NT2/D1 (cell line): ENCODE measurements around the gene ARSB.

Experiments used
- DNase-seq: peaks from one replicate; pipeline ENCODE4 v3.0.0-alpha.2; 2011; ENCODE audit warnings: low read depth, low spot score
- H3K27me3 ChIP-seq: 2 replicates; pipeline ENCODE4 v1.6.0; 2011; ENCODE audit warnings: mild to moderate bottlenecking; ENCODE audit not compliant: insufficient read length, insufficient read depth
- H3K36me3 ChIP-seq: 2 replicates; pipeline ENCODE4 v1.6.1; 2011; ENCODE audit warnings: mild to moderate bottlenecking, low read length, mixed read lengths; ENCODE audit not compliant: insufficient read depth, insufficient read length
- H3K4me1 ChIP-seq: 2 replicates; pipeline ENCODE4 v1.5.1; 2011; ENCODE audit not compliant: insufficient read depth, insufficient read length
- H3K4me3 ChIP-seq: 2 replicates; pipeline ENCODE4 v1.5.1; 2011; ENCODE audit warnings: low read depth; ENCODE audit not compliant: insufficient read length
- H3K9ac ChIP-seq: 2 replicates; pipeline ENCODE4 v1.6.0; 2011; ENCODE audit warnings: low read depth; ENCODE audit not compliant: insufficient read length
- H3K9me3 ChIP-seq: 2 replicates; pipeline ENCODE4 v1.5.1; 2011; ENCODE audit warnings: mild to moderate bottlenecking, low read length; ENCODE audit not compliant: insufficient read depth
- SUZ12 ChIP-seq: IDR thresholded peaks from 2 replicates; pipeline ENCODE4 v1.6.1; 2011; ENCODE audit not compliant: insufficient read length, insufficient read depth; ENCODE audit errors: extremely low read depth
- YY1 ChIP-seq: IDR thresholded peaks from 2 replicates; pipeline ENCODE4 v1.6.1; 2011; ENCODE audit not compliant: insufficient read length, insufficient read depth
- ZNF274 ChIP-seq: IDR thresholded peaks from 2 replicates; pipeline ENCODE4 v1.6.1; 2011; ENCODE audit warnings: mild to moderate bottlenecking, low read depth, low read length

ARSB gene

DNA sequence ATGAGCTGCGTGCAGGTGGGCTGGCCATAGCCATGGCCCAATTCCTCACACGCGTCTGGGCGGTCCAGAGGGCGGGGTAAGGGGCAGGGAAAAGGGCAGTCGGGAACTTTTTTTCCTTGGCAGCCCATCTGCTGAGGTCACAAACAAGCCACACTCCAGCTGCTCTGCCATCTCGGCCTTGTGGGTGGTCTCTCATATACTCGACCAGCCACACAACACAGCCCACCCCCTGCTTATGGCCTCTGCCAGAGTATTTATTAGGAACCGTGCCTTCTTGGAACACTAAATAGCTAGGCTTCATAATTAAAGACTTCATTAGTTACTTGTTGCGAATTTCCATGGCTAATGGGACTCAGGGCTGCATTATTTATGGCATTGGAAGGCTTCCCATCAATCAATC is 238.1 kb downstream of the ARSB start:
- DNase-seq: no peak
- Histone ChIP-seq H3K27me3 (no peaks in the 10 kb centered on the region), H3K36me3 (no peaks in the 10 kb centered on the region), H3K9me3 (no peaks in the 10 kb centered on the region), H3K4me3 (no peak overlapping the region), H3K9ac (no peak overlapping the region), H3K4me1 (no peaks in the 10 kb centered on the region)
- TF ChIP-seq YY1 (no peak), SUZ12 (no peak), ZNF274 (no peak)

DNA sequence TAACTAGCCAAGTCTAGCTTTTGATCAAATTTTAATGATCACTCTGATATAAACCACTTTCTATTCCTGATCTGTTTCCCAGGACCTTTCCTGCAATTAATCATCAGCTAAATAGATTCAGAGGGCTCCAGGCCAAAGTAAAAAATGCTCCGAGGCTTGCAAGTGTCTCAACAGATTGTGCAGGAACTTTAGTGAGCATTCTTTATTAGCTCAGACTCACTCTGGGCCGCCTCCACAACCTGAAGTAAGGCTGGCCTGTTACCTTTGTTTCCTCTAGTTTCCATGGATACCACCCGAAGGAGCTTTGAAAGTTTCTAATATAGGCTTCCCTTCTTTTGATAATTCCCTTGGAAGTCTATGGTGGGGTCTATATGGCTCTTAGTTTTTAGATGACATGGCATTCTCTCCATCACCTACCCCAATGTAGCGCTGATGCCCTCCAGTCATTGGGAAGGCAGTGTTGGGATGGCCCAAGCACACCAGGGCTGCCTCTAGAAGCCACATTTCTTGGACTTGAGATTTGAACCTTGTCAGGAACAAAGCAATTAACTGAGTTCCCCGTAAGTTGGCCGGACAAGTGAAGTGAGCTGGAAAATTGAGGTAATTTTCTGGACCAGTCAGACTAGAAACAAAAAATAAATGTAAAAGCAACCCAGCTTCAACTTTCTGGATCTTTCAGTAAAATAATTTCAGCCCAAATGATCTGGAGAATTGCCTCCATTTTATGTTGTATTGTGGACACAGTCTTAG is 238.9 kb downstream of the ARSB start:
- no peaks in the 10 kb centered on the region for H3K27me3 ChIP-seq
- no peak for TF ChIP-seq ZNF274
- TF ChIP-seq SUZ12: no peak
- TF ChIP-seq YY1: no peak
- no peak overlapping the region for H3K9ac ChIP-seq

DNA sequence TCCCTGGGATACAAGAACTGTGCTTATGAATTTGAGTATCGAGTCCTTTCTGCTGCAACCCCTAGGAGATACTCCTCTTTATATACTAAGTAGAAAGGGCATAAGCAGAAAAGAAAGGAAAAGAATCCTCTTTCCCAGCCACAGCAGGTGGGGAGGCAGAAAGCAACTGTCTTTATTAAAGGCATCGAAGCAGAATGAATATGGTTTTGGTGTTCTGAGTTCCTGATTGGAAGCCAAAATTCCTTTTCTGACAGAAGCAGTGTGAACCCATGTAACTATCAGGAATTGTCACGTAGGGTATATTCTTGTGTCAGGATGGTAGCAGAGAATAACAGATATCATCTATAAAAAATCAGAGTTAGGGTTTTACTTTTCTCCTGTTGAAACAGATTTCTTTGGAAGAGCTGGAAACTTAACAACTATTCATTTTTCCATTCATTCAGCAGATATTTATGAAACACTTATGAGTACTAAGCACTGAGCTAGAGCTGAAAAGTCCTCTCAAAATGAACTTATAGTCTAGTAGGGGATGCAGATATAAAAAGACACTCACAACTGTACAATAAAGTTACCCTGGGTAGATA is 240.1 kb downstream of the ARSB start:
- H3K36me3 ChIP-seq: no peaks in the 10 kb centered on the region
- TF ChIP-seq ZNF274 (no peak), SUZ12 (no peak), YY1 (no peak)
- no peak overlapping the region for H3K9ac ChIP-seq
- no peaks in the 10 kb centered on the region for H3K4me1 ChIP-seq
- no peak for DNase-seq
- H3K27me3 ChIP-seq: no peaks in the 10 kb centered on the region
- H3K9me3 ChIP-seq: no peaks in the 10 kb centered on the region
- no peak overlapping the region for H3K4me3 ChIP-seq

More for the DNA sequence above, 238.9 kb downstream of the ARSB start:
- Histone ChIP-seq H3K4me3 (no peak overlapping the region), H3K9me3 (no peaks in the 10 kb centered on the region), H3K36me3 (no peaks in the 10 kb centered on the region), H3K4me1 (no peaks in the 10 kb centered on the region)
- no peak for DNase-seq

DNA sequence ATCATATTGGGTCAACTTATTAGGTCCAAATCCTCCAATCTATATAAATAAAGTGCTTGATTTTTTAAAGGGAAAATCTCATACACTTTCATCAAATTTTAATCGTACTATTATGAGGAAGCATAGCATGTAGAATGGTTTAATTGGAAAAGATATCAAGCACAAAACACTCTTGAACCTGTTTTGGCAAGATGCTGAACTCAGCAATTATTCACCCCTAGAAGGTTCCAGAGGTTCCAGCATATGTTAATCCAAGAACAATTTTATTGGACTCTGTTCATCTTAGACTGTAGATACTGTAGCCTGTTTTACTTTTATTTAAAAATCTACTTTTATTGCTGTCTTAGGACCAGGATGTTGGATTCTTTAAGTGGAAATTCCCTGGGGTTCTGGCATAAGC is 244.1 kb downstream of the ARSB start:
- Histone ChIP-seq H3K9ac (no peak overlapping the region), H3K4me1 (no peaks in the 10 kb centered on the region), H3K36me3 (no peaks in the 10 kb centered on the region), H3K4me3 (no peak overlapping the region), H3K27me3 (no peaks in the 10 kb centered on the region), H3K9me3 (no peaks in the 10 kb centered on the region)
- DNase-seq: no peak
- TF ChIP-seq SUZ12 (no peak), YY1 (no peak), ZNF274 (no peak)

- Histone ChIP-seq H3K4me1 (no peaks in the 10 kb centered on the region), H3K27me3 (no peaks in the 10 kb centered on the region), H3K9me3 (0 out of 2 replicates have a peak, but pooled peaks cover 6% of the 10 kb centered on the region), H3K36me3 (no peaks in the 10 kb centered on the region), H3K9ac (no peak overlapping the region), H3K4me3 (no peak overlapping the region)
- no peak for TF ChIP-seq YY1
- TF ChIP-seq SUZ12: no peak
- TF ChIP-seq ZNF274: no peak
- no peak for DNase-seq
Observed at GRCh38 chr5:78738693-78739300, 246.3 kb downstream of the ARSB start.

GRCh38 chr5:78738104-78738503 is 247.0 kb downstream of the ARSB start:
- Histone ChIP-seq H3K27me3 (no peaks in the 10 kb centered on the region), H3K4me1 (no peaks in the 10 kb centered on the region), H3K36me3 (no peaks in the 10 kb centered on the region), H3K9me3 (0 out of 2 replicates have a peak, but pooled peaks cover 6% of the 10 kb centered on the region), H3K9ac (no peak overlapping the region), H3K4me3 (no peak overlapping the region)
- DNase-seq: no peak
- no peak for TF ChIP-seq YY1
- no peak for TF ChIP-seq ZNF274
- no peak for TF ChIP-seq SUZ12

- Histone ChIP-seq H3K4me1 (peaks cover 5% of the 10 kb centered on the region), H3K36me3 (no peaks in the 10 kb centered on the region), H3K9me3 (0 out of 2 replicates have a peak, but pooled peaks cover 6% of the 10 kb centered on the region), H3K27me3 (no peaks in the 10 kb centered on the region), H3K9ac (no peak overlapping the region), H3K4me3 (no peak overlapping the region)
- TF ChIP-seq SUZ12 (no peak), YY1 (no peak), ZNF274 (no peak)
- DNase-seq: no peak
Observed at GRCh38 chr5:78735834-78736463, 249.2 kb downstream of the ARSB start.
